ENCODE results near the gene CSF3R. TPM values are rescaled to one million over a fixed set of nuclear protein-coding genes. Genes with fewer than 3 reads are reported as not detected.

CSF3R gene
- total and polyA plus RNA-seq, 2 donors (not counting 3 experiments of a cell fraction or from before 2014, with no cell fraction given), result not detected

DNA sequence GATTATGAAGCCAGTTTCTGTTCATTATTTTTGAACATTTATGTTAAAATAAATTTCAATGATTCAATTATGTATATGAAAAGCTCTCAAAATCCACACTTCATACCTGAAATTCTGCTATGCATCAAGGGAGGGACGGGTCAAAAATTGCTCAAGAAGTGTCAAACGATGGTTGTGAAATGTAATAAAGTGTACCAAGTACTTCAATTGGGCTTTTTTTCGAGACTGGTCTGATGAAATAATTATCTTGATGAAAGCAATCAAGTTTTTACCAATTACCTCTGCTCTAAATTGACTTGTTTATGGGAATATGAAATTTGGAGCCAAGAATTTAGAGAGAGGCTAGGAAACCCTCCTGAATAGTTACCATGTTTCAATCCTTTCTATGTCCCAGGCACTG lies 40.4 kb downstream of the CSF3R start:
- POLR2A ChIA-PET, result no interaction called here
- CTCF ChIA-PET, result no interaction called here
- dilution Hi-C loops (cut with MboI; ENCODE audit: extremely low pct_ligation_motif_present, low sequenced_read_pairs) (no loop called here), intact Hi-C loops (cut with micrococcal nuclease) (no loop called here)
- Histone ChIP-seq H3K27me3 (ENCODE audit: control insufficient read depth in 2 of 2, insufficient read depth in 2 of 2, low read length in 2 of 2) (no peaks in the 10 kb centered on the region), H3K4me3 (replicated peaks in 1 of 3; ENCODE audit: insufficient read depth in 1 of 3, low read depth in 1 of 3, low read length in 3 of 3) (no peak overlapping the region), H3K36me3 (ENCODE audit: control insufficient read depth in 2 of 2, extremely low read depth in 1 of 2, insufficient read depth in 2 of 2, low read length in 2 of 2) (no peaks in the 10 kb centered on the region), H3K4me1 (ENCODE audit: control insufficient read depth, extremely low read depth, insufficient read depth, low read length) (no peaks in the 10 kb centered on the region), H3K27ac (ENCODE audit: insufficient read depth, low read depth, low read length) (no peak overlapping the region), H3K4me2 (ENCODE audit: insufficient read depth, low read length) (no peak overlapping the region), H3K79me2 (ENCODE audit: control insufficient read depth, insufficient read depth, low read length) (no peaks in the 10 kb centered on the region), H4K20me1 (replicated peaks; ENCODE audit: control insufficient read depth, extremely low read depth, insufficient read depth, low read length) (no peaks in the 10 kb centered on the region), H3K9ac (replicated peaks; ENCODE audit: extremely low read depth, insufficient read depth, low read length) (no peak overlapping the region), H2AFZ (ENCODE audit: low read depth, low read length) (no peak overlapping the region), H3K9me1 (replicated peaks; ENCODE audit: control insufficient read depth, extremely low read depth, insufficient read depth, low read length) (no peaks in the 10 kb centered on the region), H3K9me3 (replicated peaks; ENCODE audit: control insufficient read depth, insufficient read depth, low read length) (no peaks in the 10 kb centered on the region)
- no peak for DNase-seq (ENCODE audit: low read depth, low spot score)
- BruUV-seq (replicated peaks), result no TSS peak
- FAIRE-seq, result no peak
- TF ChIP-seq, protein P1, sequence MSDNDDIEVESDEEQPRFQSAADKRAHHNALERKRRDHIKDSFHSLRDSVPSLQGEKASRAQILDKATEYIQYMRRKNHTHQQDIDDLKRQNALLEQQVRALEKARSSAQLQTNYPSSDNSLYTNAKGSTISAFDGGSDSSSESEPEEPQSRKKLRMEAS (IDR thresholded peaks at IDR 0.05; ENCODE audit: insufficient read depth, insufficient read length), result no peak
- TF ChIP-seq, protein P2, sequence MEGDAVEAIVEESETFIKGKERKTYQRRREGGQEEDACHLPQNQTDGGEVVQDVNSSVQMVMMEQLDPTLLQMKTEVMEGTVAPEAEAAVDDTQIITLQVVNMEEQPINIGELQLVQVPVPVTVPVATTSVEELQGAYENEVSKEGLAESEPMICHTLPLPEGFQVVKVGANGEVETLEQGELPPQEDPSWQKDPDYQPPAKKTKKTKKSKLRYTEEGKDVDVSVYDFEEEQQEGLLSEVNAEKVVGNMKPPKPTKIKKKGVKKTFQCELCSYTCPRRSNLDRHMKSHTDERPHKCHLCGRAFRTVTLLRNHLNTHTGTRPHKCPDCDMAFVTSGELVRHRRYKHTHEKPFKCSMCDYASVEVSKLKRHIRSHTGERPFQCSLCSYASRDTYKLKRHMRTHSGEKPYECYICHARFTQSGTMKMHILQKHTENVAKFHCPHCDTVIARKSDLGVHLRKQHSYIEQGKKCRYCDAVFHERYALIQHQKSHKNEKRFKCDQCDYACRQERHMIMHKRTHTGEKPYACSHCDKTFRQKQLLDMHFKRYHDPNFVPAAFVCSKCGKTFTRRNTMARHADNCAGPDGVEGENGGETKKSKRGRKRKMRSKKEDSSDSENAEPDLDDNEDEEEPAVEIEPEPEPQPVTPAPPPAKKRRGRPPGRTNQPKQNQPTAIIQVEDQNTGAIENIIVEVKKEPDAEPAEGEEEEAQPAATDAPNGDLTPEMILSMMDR (IDR thresholded peaks at IDR 0.05; ENCODE audit: extremely low read depth in 1 of 2, insufficient read depth in 1 of 2, low read depth in 1 of 2, low read length in 2 of 2), result no peak
- TF ChIP-seq JUN (IDR thresholded peaks at IDR 0.05; ENCODE audit: borderline replicate concordance, insufficient read depth, insufficient read length, low read depth) (no peak), EZH2 (IDR thresholded peaks at IDR 0.05; ENCODE audit: borderline replicate concordance, low read depth, low read length, severe bottlenecking) (no peak), FOS (IDR thresholded peaks at IDR 0.05; ENCODE audit: borderline replicate concordance, insufficient read depth, low read length) (no peak), MYC (IDR thresholded peaks at IDR 0.05; ENCODE audit: low read depth, low read length) (no peak), GATA2 (IDR thresholded peaks at IDR 0.05; ENCODE audit: insufficient read depth, insufficient read length, low read depth, low read length) (no peak), POLR2AphosphoS5 (IDR thresholded peaks at IDR 0.05; ENCODE audit: insufficient read depth, low read depth, low read length) (no peak), POLR2A (IDR thresholded peaks at IDR 0.05; ENCODE audit: low read depth, low read length) (no peak)

Data from endothelial cell of umbilical vein (primary cell).